Heart right ventricle (tissue), 16 donors: ENCODE results near the gene LARP4. TPM values are rescaled to one million over a fixed set of nuclear protein-coding genes. Genes with fewer than 3 reads are reported as not detected.
"Not testable (repeated sequence)": the region's sequence is repeated elsewhere in the genome, so short reads cannot be mapped to it uniquely, and the experiment has no call there.

ENCODE experiments used
- ATAC-seq, 8 donors: fragments of 200-7000 bp; cut with Tn5 transposase; one replicate each; pipeline ENCODE4 v1.9.1; 2020; ENCODE audit warnings: mild to moderate bottlenecking in 8 of 8, moderate library complexity in 8 of 8, moderate number of reproducible peaks in 1 of 8
- DNase-seq, 2 donors: peaks; one replicate each; pipeline ENCODE4 v3.0.0-alpha.2; 2020
- H3K27ac ChIP-seq, 10 donors: fragments of 200-600 bp; sonication (generic) in 2 of 10; one replicate each; pipeline versions ENCODE4 v1.5.0 to v1.8.0; 2020 to 2022; ENCODE audit warnings: mild to moderate bottlenecking in 3 of 10
- H3K27me3 ChIP-seq, 7 donors: fragments of 200-600 bp; one replicate each; pipeline ENCODE4 v1.8.0; 2021 to 2022; ENCODE audit warnings: mild to moderate bottlenecking in 2 of 7
- H3K36me3 ChIP-seq, 9 donors: fragments of 200-600 bp; sonication (generic) in 1 of 9; one replicate each; pipeline versions ENCODE4 v1.5.0 to v1.8.0; 2020 to 2022; ENCODE audit warnings: mild to moderate bottlenecking in 2 of 9
- H3K4me1 ChIP-seq, 9 donors: fragments of 200-600 bp; sonication (generic) in 1 of 9; one replicate each; pipeline versions ENCODE4 v1.5.0 to v1.8.0; 2020 to 2022; ENCODE audit warnings: mild to moderate bottlenecking in 4 of 9
- H3K4me3 ChIP-seq, 10 donors: fragments of 200-600 bp; sonication (generic) in 2 of 10; one replicate each; pipeline versions ENCODE4 v1.5.0 to v1.8.0; 2020 to 2022; ENCODE audit warnings: mild to moderate bottlenecking in 7 of 10, moderate library complexity in 2 of 10
- H3K9me3 ChIP-seq, 11 donors: fragments of 200-600 bp in 10 of 11; sonication (generic) in 2 of 11; one replicate each; pipeline versions ENCODE4 v1.5.0 to v1.8.0; 2013 to 2022; ENCODE audit warnings: mild to moderate bottlenecking in 2 of 11, control low read depth in 1 of 11, moderate library complexity in 1 of 11
- WGBS, 2 donors: extraction: QIAGEN DNeasy Blood & Tissue Kit; methylation state at CpG; one replicate each; pipeline ENCODE4 v1.1.7; 2013; ENCODE audit warnings: inconsistent platforms in 1 of 2; 5-methylcytosine and 5-hydroxymethylcytosine counted together
- intact Hi-C, 10 donors: fragments of 100-400 bp; cut with DNase I; formaldehyde crosslinking; loops; one replicate each; pipeline versions ENCODE4 v1.11.1 to v1.14.2; 2022
- polyA plus RNA-seq, 2 donors: library from polyadenylated mRNA; stranded (reverse); fragments of 200-250 nt; gene quantifications; one replicate each; pipeline ENCODE4 v1.2.3, GENCODE V29; 2013
- total RNA-seq, 10 donors: library from RNA; stranded (reverse); fragmentation: NEBNext Ultra II Directional in 3 of 10; extraction: Animal tissue kit (Norgen Biotek cat#: 25700) in 3 of 10; gene quantifications; one replicate each; pipeline versions ENCODE4 v1.2.1 to v1.2.4, GENCODE V29; 2021 to 2023
- TF ChIP-seq, protein P1 (sequence below), 9 donors: fragments of 200-600 bp; sonication (generic) in 2 of 9; IDR thresholded peaks; one replicate each; pipeline versions ENCODE4 v1.5.0 to v1.8.0; 2021 to 2022; ENCODE audit warnings: antibody characterized with exemption in 9 of 9, mild to moderate bottlenecking in 5 of 9, moderate library complexity in 1 of 9
- donor health status: Arrhythmogenic right ventricular cardiomyopathy.
- donor health status: ischemic (EF 13 %, LVEDD 7.1; RV severe dilation, severe dysfunction).
- donor health status: healthy with polysubstance abuse.
- donor health status: DM: no; HTN: yes; CAD: no.
- donor health status: DM: no; HTN: no; CAD: no.
- donor health status: ischemic (EF 25% LVEDD 6.9; RV normal size, moderate dysfunction).
- donor health status: ischemic (EF 25% LVEDD 5.7; RV mildly dilated, moderate dysfunction).
- donor health status: healthy.
- donor health status: DM: yes; HTN: yes; CAD: no.
- donor health status: Ischemic cardiomyopathy.
- donor health status: ischemic (EF 35%, LVEDD 5.7; RV mildly dilated, moderate dysfunction).
- donor health status: nonischemic (EF 11% LVEDD 7.7; RV severe dilation, severe dysfunction).
- donor health status: DM: yes; HTN: yes; CAD: no.
- donor health status: PGD.
- donor health status: ischemic (EF 29% LVEDD 5.4; RV normal size, mild dysfunction).
- donor health status: nonischemic (EF 23%, LVEDD 6.1; RV moderate dilation, normal function).

LARP4 gene
- total and polyA plus RNA-seq, 12 donors, result 6.9 to 75.7 (median 58.4) TPM

DNA sequence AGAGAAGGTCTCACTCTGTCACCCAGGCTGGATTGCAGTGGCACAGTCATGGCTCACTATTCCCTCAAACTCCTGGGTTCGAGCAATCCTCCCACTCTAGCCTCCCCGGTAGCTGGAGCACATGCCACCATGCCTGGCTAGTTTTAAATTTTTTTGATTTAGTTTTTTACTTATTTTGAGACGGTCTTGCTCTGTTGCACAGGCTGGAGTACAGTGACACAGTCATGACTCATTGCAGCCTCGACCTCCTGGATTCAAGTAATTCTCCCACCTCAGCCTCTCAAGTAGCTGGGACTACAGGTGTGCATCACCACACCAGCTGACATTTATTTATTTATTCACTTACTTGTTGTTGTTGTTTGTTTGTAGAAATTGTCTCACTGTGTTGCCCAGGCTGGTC is 81.9 kb downstream of the LARP4 start:
- TF ChIP-seq, protein P1, sequence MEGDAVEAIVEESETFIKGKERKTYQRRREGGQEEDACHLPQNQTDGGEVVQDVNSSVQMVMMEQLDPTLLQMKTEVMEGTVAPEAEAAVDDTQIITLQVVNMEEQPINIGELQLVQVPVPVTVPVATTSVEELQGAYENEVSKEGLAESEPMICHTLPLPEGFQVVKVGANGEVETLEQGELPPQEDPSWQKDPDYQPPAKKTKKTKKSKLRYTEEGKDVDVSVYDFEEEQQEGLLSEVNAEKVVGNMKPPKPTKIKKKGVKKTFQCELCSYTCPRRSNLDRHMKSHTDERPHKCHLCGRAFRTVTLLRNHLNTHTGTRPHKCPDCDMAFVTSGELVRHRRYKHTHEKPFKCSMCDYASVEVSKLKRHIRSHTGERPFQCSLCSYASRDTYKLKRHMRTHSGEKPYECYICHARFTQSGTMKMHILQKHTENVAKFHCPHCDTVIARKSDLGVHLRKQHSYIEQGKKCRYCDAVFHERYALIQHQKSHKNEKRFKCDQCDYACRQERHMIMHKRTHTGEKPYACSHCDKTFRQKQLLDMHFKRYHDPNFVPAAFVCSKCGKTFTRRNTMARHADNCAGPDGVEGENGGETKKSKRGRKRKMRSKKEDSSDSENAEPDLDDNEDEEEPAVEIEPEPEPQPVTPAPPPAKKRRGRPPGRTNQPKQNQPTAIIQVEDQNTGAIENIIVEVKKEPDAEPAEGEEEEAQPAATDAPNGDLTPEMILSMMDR (IDR thresholded peaks at IDR 0.05), result no peak

DNA sequence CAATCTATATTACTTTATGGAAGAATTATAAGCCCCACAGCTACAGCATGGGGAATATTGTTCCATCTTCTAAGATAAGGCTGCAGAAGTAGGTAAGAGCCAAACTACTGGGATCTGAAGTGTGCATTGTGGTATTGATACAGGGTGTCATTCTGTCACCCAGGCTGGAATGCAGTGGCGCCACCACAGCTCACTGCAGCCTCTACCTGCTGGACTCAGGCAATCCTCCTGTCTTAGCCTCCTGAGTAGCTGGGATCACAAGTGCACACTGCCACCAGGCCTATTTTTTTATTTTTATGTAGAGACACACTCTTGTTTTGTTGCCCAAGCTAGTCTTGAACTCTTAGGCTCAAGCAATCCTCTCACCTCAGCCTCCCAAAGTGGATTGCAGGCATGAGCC is 82.8 kb downstream of the LARP4 start:
- TF ChIP-seq, protein P1 (IDR thresholded peaks at IDR 0.05), result no peak
- H3K4me1 ChIP-seq, result no peaks in the 10 kb centered on the region
- no peak overlapping the region for H3K27ac ChIP-seq
- H3K4me3 ChIP-seq, result no peak overlapping the region
- intact Hi-C loops, result no loop called here
- no peaks in the 10 kb centered on the region for H3K9me3 ChIP-seq
- no peaks in the 10 kb centered on the region for H3K27me3 ChIP-seq
- DNase-seq, result no peak
- ATAC-seq, result peak in 1 of 8 donors; percentile 20
- peaks cover 0 to 11% (median 6%) of the 10 kb centered on the region in 9 donors for H3K36me3 ChIP-seq
- whole genome bisulfite sequencing, 2 donors, result 95 to 96% methylated on average over 1 of the region's 1 CpG

More for the DNA sequence above, 81.9 kb downstream of the LARP4 start:
- Histone ChIP-seq H3K36me3 (peaks cover 0 to 20% (median 10%) of the 10 kb centered on the region in 9 donors), H3K4me3 (no peak overlapping the region), H3K27ac (no peak overlapping the region), H3K4me1 (no peaks in the 10 kb centered on the region), H3K9me3 (no peaks in the 10 kb centered on the region), H3K27me3 (no peaks in the 10 kb centered on the region)
- WGBS, 2 donors, result 94 to 96% methylated on average over 4 of the region's 4 CpGs
- DNase-seq (no peak), ATAC-seq (no peak)
- intact Hi-C loops, result no loop called here

DNA sequence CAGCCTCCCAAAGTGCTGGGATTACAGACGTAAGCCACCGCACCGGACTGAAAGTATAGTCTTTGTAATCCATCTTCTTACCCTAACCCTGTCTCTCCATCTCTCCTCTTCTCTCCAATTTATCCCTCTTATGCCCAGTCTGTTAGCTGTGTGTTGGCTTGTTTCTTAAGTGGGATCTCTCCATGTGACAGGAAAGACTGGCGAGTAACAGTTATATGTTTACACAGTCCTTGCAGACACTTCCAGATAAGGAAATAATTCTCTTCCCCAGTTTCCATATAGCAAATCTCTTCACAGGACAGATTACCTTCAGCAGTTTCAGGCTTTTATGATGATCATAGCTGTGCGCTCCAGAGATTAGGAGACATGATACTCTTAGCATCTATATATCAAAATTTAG is 88.1 kb downstream of the LARP4 start:
- H3K4me3 ChIP-seq, result no peak overlapping the region
- TF ChIP-seq, protein P1 (IDR thresholded peaks at IDR 0.05), result no peak
- no peaks in the 10 kb centered on the region for H3K36me3 ChIP-seq
- ATAC-seq (no peak), DNase-seq (no peak)
- H3K27ac ChIP-seq, result no peak overlapping the region
- 84 to 87% methylated on average over 5 of the region's 5 CpGs for WGBS, 2 donors
- intact Hi-C loops, result no loop called here
- no peaks in the 10 kb centered on the region for H3K4me1 ChIP-seq
- H3K9me3 ChIP-seq, result peaks cover 0 to 28% (median 6%) of the 10 kb centered on the region in 11 donors
- no peaks in the 10 kb centered on the region for H3K27me3 ChIP-seq

DNA sequence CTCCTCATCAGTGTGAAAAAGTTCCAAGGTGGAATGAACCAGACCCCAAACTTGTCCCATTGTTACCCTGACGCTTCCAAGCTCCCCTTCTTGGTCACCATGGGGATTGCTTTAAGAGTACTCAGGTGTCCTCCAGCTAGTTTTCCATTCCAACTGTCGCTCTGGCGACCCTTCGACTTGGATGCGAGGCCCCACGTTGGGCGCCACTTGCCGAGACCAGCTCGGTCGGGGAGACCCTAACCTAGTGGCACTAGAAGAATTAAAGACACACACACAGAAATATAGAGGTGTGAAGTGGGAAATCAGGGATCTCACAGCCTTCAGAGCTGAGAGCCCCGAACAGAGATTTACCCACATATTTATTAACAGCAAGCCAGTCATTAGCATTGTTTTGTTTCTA is 97.4 kb downstream of the LARP4 start:
- intact Hi-C loops, DNase-seq, H3K4me3 ChIP-seq, H3K36me3 ChIP-seq, H3K27ac ChIP-seq, H3K4me1 ChIP-seq, ATAC-seq, H3K27me3 ChIP-seq: not testable (repeated sequence)
- 92 to 95% methylated on average over 11 of the region's 11 CpGs for WGBS, 2 donors
- H3K9me3 ChIP-seq, result peaks cover 4 to 67% (median 25%) of the 10 kb centered on the region in 11 donors

DNA sequence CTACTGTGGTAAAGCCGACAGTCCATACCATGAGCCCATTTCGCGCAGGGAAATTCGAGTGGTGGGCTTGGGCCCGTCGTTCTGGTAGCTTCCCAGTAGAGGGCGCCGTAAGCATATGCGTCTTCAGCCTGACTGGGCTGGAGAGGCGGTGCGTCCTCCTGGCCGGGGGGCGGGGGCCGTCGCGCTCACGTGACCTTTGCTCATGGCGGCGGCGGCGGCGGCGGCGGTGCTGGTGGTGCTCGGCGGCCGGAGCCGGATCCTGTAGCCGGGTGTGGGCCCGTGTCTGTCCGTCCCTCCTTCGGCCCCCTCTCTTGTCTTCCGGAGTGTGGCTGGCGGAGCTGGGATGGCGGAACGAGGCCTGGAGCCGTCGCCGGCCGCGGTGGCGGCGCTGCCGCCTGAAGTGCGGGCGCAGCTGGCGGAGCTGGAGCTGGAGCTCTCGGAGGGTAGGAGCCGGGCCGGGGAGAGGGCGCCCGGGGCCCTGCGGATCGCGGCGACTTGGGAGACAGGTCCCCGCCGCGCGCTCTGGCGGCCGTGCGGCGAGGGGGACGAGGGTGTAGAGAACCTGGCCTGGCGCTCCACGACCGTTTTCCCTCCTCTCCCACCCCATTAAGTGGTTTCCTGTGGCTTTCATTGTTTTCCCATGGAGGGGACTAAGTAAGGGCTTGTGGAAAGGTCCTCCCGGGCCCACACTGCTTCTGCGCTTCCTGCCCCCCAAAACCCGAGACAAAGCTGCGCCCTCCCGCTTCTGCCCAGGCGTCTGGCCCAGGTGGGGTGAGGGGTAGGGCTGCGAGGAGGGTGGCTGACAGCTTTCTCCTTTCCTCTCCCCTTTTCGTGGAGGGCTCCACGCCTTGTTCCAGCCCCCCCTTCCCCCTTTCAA is 104.4 kb downstream of the LARP4 start, which contains the start of gene DIP2B:
Gene DIP2B, plus strand, starts transcription at position 188 of the 877 bp plus-strand sequence. Its CDS starts 156 bp downstream, at position 344.
- ATAC-seq (peak; percentile 95 to 99 (median 96)), DNase-seq (peak; percentile 96)
- WGBS, 2 donors, result 0 to 1% methylated on average over 62 to 77 of the region's 77 CpGs

More for the DNA sequence above, 104.4 kb downstream of the LARP4 start, which contains the start of gene DIP2B:
- intact Hi-C loops, result loop anchor here (1.0 to 10.0 kb wide), 12 partner anchors 62 to 232 kb away; no protein-coding TSS in a partner anchor
- Histone ChIP-seq H3K27ac (peak within 1 kb of the TSS; percentile 74 to 97 (median 94)), H3K4me1 (peaks cover 4 to 55% (median 47%) of the 10 kb centered on the region in 9 donors), H3K4me3 (peak within 1 kb of the TSS; percentile 68 to 95 (median 86)), H3K27me3 (no peaks in the 10 kb centered on the region), H3K36me3 (no peaks in the 10 kb centered on the region), H3K9me3 (peaks cover 0 to 8% (median 0%) of the 10 kb centered on the region in 11 donors)
- TF ChIP-seq, protein P1 (IDR thresholded peaks at IDR 0.05), result peak; percentile 87 to 98 (median 94)
